UCSD-AML1 (cell line): Measurements from ENCODE around the gene TES.

Source experiments
- DNase-seq: peaks from one replicate; lab custom pipeline; 2025; ENCODE audit not compliant: unreplicated experiment; lab: John Stamatoyannopoulos, UW

The TES gene

DNA sequence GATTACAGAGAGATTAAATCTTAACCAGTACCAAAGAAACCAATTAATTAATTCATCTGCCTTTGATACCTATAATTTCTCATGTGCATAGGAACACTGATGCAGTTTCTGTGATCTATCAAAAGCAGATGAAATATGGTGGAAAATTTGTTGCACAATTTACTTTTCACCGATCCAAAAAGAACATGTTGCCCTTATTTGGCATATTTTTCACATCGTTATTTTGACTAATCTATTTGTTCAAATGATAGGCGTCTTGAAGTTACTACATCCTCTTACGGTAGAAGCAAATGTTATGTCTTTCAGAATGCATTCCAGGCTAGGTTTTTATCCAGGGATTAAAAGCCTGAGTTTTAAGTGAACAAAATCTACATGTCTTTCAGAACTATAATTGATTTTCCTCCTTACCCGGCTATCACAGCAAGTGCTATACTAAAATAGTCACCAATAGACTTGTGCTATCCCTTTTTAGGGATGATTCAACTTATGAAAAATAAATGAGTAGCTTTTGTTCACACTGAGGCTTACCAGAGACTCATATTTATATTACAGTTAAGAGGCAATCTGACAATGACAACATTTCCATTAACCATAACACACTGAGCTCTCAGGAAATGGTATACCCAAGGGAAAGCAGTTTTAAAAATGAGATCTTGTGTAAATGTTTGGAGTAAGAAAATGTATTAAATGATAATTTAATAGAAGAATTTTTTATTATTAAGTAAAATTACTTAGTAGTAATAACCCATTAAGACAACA is 16.8 kb upstream of the TES start:
- DNase-seq, result no peak

- DNase-seq, result no peak
Measured at GRCh38 chr7:116194115-116194514, 16.2 kb upstream of the TES start.

GRCh38 chr7:116195451-116195850 is 14.9 kb upstream of the TES start:
- no peak for DNase-seq

- no peak for DNase-seq
Measured at GRCh38 chr7:116196947-116197346, 13.4 kb upstream of the TES start.

DNA sequence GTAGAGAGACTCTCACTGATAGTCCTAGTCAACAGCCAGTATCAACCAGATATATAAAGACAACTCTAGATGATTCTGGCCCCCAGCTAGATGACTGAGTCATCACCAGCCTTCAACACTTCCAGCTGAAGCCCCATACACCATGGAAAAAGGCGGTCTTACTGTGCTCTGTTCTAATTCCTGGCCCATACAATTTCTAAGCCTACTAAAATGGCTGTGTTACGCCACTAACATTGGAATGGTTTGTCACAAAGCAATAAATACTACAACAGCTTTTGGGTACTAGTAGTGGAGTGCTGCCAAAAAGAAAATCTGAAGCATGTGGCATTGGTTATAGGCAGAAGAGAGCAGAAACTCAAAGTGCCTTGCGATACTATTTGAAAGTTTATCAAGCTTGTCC is 13.0 kb upstream of the TES start:
- DNase-seq, result no peak

- DNase-seq, result no peak
Measured at GRCh38 chr7:116198748-116199410, 11.5 kb upstream of the TES start.

DNA sequence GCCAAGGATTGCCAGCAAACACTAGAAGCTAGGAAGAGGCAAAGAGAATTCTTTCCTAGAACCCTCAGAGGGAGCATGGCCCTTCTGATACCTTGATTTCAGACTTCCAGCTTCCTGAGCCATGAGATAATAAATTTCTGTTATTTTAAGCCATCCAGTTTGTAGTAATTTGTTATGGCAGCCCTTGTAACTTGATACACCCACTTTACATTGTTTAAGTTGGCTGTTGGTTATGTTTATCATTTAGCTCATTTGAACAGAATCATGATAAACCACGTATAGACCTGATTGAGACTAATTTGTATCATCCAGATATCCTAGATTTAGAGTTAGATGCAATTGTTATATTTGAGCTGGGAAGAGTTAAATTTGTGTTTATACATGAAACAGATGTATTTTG is 9.4 kb upstream of the TES start:
- DNase-seq, result no peak

DNA sequence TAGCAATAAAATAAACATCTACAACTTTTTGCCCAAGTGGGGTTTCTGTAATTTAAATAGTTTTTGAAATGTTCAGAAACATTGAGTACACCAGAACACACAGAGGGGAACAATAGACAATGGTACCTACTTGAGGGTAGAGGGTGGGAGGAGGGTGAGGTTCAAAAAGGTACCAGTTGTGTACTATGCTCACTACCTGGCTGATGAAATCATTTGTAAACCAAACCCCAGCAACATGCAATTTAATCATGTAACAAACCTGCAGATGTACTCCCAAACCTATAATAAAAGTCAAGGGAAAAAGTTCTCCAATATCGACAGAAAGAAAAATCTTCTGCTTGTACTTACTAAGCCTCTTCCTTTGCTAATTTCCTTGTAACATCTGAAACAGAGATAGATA is 4.2 kb upstream of the TES start:
- DNase-seq, result no peak

DNA sequence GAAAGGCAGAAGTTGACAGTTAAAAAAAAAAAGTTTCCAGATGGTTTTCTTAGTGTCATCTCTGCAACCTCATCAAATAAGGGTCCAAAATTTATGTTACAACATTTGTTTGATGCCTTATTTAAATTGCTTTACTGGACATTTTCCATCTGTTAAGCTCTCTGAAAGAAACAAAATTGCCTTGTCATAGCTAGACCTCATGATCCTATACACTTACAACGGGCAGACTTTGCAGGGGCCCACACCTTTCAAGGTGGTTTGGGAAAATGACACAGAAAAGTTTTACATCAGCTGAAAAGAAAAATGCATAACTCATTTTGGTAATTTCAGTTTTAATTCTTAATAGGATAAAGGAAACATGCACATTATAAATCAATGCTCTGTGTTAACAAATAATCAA is 1.4 kb upstream of the TES start:
- no peak for DNase-seq

- no peak for DNase-seq
Measured at GRCh38 chr7:116209561-116210070, 723 bp upstream of the TES start.

DNA sequence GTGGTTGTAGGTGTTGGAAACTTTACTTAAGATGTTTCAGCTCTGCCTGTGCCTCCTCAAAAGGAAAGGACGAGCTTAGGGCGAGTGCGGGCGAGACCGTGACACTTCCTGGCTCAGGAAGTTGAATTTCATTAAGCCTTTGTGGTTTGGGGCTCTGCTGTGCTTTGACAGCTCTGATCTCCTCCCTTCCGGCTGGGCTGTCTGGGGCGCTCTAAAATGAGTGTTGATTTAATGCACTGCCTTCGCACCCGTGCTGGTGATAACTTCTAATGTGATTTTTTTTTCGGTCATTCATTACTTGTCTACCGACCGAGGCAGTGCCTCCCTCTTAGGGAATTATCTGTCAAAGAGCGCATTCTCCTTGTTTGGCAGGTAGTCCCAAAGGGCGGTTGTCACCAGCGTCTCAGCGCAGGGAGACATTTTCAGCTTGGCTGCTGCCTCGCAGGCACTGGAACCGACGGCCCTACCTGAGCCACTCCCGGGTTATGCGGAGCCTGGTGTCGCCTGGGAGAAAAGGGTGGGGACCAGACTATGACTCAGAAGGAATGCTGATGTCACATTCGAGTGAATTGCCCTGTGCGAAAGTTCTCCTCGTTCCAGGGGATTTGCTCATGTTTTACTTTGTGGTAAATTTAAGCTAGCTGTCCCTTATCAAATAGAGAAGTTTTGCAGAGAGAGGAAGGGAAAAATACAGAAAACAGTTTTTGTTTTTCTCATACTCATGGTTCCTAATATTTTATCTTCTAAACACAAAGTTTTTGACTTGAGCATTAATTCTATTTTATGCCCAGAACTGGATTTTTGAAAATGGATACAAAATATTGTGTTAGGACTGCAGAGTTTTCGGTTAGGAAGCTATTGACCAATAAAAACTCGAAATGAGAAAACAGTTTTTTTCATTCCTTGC is 920 bp downstream of the TES start:
- DNase-seq, result peak; percentile 58

GRCh38 chr7:116211913-116212596 is 1.7 kb downstream of the TES start:
- no peak for DNase-seq

- no peak for DNase-seq
Measured at GRCh38 chr7:116212869-116213268, 2.5 kb downstream of the TES start.

DNA sequence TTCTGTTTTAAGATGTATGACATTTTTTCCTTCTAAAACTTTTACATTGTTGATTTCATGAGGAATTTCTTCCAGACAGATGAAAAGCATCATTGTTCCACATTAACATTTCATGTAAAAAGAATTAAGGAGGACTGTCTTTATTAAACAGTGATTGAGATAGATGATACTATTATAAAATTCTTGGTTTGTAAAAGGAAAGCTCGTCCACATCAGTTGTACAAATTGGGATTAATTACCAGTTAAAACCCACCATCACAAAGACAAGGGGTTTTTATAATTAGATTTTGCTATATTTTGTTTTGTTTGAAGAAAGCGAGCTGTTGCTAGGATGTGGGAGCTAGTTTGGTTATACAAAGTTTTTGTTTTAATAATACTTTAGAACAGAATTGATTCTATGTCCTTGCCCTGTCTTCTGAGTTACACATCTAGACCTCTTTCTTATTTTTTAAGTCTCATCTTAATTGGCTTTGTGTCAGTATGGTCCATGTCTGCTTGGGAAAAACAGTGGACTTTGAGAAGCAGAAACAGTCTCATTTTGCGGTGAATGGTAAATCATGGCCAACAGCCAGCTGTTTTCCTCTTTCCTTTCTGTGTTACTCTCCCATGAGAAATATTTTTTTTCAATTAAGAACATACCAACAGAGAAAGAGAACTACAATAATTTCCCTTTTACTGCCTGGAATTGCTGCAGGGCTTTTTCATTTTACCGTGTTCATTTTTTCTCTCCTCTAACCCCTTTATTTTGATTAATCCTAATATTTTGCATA is 3.2 kb downstream of the TES start:
- no peak for DNase-seq

- no peak for DNase-seq
Measured at GRCh38 chr7:116214921-116215320, 4.6 kb downstream of the TES start.

DNA sequence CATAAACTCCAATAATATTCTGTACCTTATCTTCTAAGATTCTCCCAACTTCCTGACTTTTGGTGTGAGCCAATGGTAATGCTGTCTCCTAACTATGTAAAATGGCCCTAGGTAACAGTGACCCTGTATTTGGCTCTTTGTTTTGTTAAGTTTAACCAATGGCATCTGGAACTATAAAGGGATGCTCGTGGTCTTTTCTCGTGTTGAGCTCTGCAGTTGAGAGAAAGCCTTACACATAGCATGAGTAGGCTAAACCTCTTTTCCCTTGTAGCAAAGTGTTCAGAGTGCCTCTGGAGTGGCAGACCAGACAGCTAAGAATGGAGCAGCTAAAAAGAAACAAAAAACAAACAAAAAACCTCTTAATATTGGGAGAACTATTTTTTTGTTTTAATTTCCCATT is 5.2 kb downstream of the TES start:
- DNase-seq, result no peak

DNA sequence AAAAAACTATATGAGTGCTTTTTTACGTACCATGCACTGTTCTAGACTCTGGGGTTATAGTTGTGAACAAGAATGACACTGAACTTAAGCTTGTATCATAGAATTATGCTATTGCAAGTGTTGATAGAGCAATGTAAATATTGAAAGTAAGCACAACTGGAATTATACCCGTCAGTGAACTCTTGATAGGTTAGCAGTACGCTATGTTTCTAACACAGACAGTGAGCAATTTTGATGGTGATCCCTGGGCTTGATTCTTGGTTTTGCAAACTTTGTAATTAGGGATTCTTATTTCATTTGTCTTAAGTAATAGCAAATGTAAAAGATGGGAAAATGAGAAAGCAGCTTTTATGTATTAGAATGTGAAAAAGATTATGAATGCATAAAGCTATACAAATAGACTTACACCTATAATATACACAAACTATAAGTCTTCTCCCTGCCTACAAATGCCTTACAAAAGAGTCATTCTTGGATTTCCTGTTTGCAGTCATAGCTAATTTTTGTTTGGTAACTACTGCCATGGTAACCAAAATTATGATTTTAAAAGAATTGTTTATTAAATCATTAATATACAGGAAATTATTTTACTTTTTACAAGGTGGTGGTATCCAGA is 6.7 kb downstream of the TES start:
- DNase-seq, result no peak

DNA sequence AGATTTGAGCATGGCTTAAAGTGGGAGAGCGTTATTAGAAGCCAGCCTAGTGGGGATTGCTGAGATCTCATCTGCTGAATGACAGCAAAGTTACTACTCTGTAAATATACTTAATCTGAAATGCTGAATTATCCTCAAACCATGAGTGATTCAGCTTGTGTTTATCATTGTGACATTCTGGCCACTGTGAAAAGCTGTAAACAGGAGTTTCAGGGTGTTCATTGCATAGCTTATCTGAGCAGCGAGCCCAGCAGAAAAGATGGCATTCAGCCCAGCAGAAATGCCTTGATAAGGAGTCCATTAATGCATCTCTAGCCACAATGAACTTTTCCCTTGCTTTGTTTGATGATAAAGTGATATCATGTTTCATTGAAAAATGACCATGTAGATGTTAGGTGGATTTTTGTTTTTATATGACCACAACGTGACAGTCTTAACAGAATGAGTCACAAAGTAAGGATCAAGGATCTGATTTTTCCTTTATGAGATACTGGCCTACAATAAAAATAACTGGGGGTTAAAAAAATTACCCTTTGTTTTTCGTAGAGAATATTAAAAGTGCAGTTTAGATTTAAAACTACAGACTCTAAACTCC is 7.8 kb downstream of the TES start:
- DNase-seq, result no peak

DNA sequence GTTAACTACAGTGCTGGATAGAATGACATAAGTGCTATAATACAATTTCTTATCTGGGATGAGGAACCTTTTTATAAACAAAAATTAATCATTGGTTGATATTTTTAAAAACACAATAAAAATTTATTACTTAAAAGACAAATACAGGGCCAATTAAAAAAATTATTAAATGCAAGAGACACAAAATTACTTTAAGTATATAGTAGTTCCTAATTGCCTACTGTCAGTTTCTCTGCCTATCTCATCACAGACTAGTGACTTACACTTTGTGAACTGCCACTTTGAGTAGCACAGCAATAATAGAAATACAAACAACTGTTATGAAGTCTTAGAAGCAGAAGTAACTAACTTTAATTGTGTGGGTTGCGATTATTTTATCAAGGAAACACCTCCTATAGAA is 8.4 kb downstream of the TES start:
- DNase-seq, result no peak
